Endometrium (tissue), 2 donors: ENCODE measurements around the gene NFE2L3.
"Not testable (repeated sequence)": the region's sequence is repeated elsewhere in the genome, so short reads cannot be mapped to it uniquely, and the experiment has no call there.

Source experiments
- FAIRE-seq: peaks from 2 replicates; lab custom pipeline; 2012; peaks lifted over from hg19 to GRCh38; lab: Jason Lieb, UNC
- donor health status: control.
- donor health status: control.

The NFE2L3 gene

GRCh38 chr7:26147030-26147429 is 5.0 kb upstream of the NFE2L3 start:
- no peak for FAIRE-seq

GRCh38 chr7:26147646-26148306 is 4.2 kb upstream of the NFE2L3 start:
- FAIRE-seq: not testable (repeated sequence)

GRCh38 chr7:26148307-26148700 is 3.7 kb upstream of the NFE2L3 start:
- FAIRE-seq: not testable (repeated sequence)

- no peak for FAIRE-seq
Observed at GRCh38 chr7:26149391-26149977, 2.5 kb upstream of the NFE2L3 start.

- no peak for FAIRE-seq
Observed at GRCh38 chr7:26151096-26151495, 902 bp upstream of the NFE2L3 start.

- FAIRE-seq: no peak
Observed at GRCh38 chr7:26151650-26151952, 397 bp upstream of the NFE2L3 start.

GRCh38 chr7:26152782-26153240 is 813 bp downstream of the NFE2L3 start:
- FAIRE-seq: not testable (repeated sequence)

GRCh38 chr7:26153241-26153822 is 1.3 kb downstream of the NFE2L3 start:
- FAIRE-seq: no peak

- FAIRE-seq: no peak
Observed at GRCh38 chr7:26153823-26154783, 2.1 kb downstream of the NFE2L3 start.

GRCh38 chr7:26155531-26156375 is 3.8 kb downstream of the NFE2L3 start:
- no peak for FAIRE-seq

GRCh38 chr7:26156451-26157420 is 4.7 kb downstream of the NFE2L3 start:
- FAIRE-seq: no peak

- no peak for FAIRE-seq
Observed at GRCh38 chr7:26157520-26158105, 5.6 kb downstream of the NFE2L3 start.

GRCh38 chr7:26159243-26159642 is 7.2 kb downstream of the NFE2L3 start:
- no peak for FAIRE-seq

GRCh38 chr7:26160896-26161295 is 8.9 kb downstream of the NFE2L3 start:
- no peak for FAIRE-seq

GRCh38 chr7:26162431-26162830 is 10.4 kb downstream of the NFE2L3 start:
- FAIRE-seq: no peak

GRCh38 chr7:26163804-26164203 is 11.8 kb downstream of the NFE2L3 start:
- FAIRE-seq: not testable (repeated sequence)

- no peak for FAIRE-seq
Observed at GRCh38 chr7:26165950-26166683, 14.1 kb downstream of the NFE2L3 start.

- no peak for FAIRE-seq
Observed at GRCh38 chr7:26166684-26167266, 14.8 kb downstream of the NFE2L3 start.
